Spleen (tissue), 11 donors: Measurements from ENCODE around the gene NTN1. TPM values are rescaled to one million over a fixed set of nuclear protein-coding genes. Genes with fewer than 3 reads are reported as not detected.

Experiments used
- DNase-seq: peaks from one replicate; pipeline ENCODE4 v3.0.0-alpha.2; 2020
- H3K27ac ChIP-seq, 8 donors: fragments of 200-600 bp; sonication (generic) in 7 of 8; 1 replicate in 4 of 8; 2 replicates in 4 of 8; pipeline versions ENCODE4 v1.5.0 to v1.8.0; 2016 to 2021; ENCODE audit warnings: inconsistent platforms in 4 of 8, mild to moderate bottlenecking in 4 of 8, moderate library complexity in 1 of 8
- H3K27me3 ChIP-seq, 7 donors: fragments of 200-600 bp; sonication (generic) in 6 of 7; replicated peaks in 1 of 7; 1 replicate in 4 of 7; 2 replicates in 3 of 7; pipeline versions ENCODE4 v1.5.0 to v1.8.0; 2016 to 2021; ENCODE audit warnings: inconsistent platforms in 3 of 7, mild to moderate bottlenecking in 1 of 7
- H3K36me3 ChIP-seq, 6 donors: fragments of 200-600 bp; sonication (generic) in 5 of 6; 1 replicate in 4 of 6; 2 replicates in 2 of 6; pipeline versions ENCODE4 v1.5.0 to v1.8.0; 2016 to 2021; ENCODE audit warnings: inconsistent platforms in 2 of 6
- H3K4me1 ChIP-seq, 6 donors: fragments of 200-600 bp; sonication (generic) in 5 of 6; 1 replicate in 3 of 6; 2 replicates in 3 of 6; pipeline versions ENCODE4 v1.5.0 to v1.8.0; 2016 to 2021; ENCODE audit warnings: inconsistent platforms in 3 of 6
- H3K4me3 ChIP-seq, 8 donors: fragments of 200-600 bp; sonication (generic) in 7 of 8; 1 replicate in 4 of 8; 2 replicates in 4 of 8; pipeline versions ENCODE4 v1.5.0 to v1.8.0; 2016 to 2021; ENCODE audit warnings: inconsistent platforms in 4 of 8, mild to moderate bottlenecking in 4 of 8, moderate library complexity in 2 of 8
- H3K9me3 ChIP-seq, 8 donors: fragments of 200-600 bp; sonication (generic) in 7 of 8; 1 replicate in 4 of 8; 2 replicates in 4 of 8; pipeline versions ENCODE4 v1.5.0 to v1.8.0; 2016 to 2021; ENCODE audit warnings: inconsistent platforms in 4 of 8
- POLR2A ChIP-seq, 3 donors: fragments of 450-650 bp; IDR thresholded peaks; one replicate each; pipeline ENCODE4 v1.5.1; 2017; ENCODE audit warnings: antibody characterized with exemption in 3 of 3, mild to moderate bottlenecking in 1 of 3
- POLR2AphosphoS5 ChIP-seq, 3 donors: sonication (generic); formaldehyde crosslinking; IDR thresholded peaks; one replicate each; pipeline ENCODE4 v1.5.1; 2017; ENCODE audit warnings: antibody characterized with exemption in 3 of 3
- WGBS, 5 donors: extraction: QIAGEN DNeasy Blood & Tissue Kit in 3 of 5; methylation state at CpG; one replicate each; pipeline versions ENCODE4 v1.1.5 to v1.1.7; 2013 to 2018; 5-methylcytosine and 5-hydroxymethylcytosine counted together
- intact Hi-C: fragments of 100-400 bp; cut with DNase I; formaldehyde crosslinking; loops from one replicate; pipeline ENCODE4 v1.15.0; 2023; ENCODE audit warnings: low total_unique reads
- polyA plus RNA-seq, 3 donors: library from polyadenylated mRNA; stranded (reverse); fragments of 200-250 nt; gene quantifications; one replicate each; pipeline ENCODE4 v1.2.1, GENCODE V29; 2013
- total RNA-seq, 7 donors: library from RNA; depleted of rRNA in 3 of 7; stranded (reverse); fragments of >200 nt in 3 of 7; fragmentation: NEBNext Ultra II Directional in 4 of 7; extraction: Animal tissue kit (Norgen Biotek cat#: 25700) in 4 of 7; gene quantifications; one replicate each; pipeline versions ENCODE4 v1.1.0 to v1.2.1, GENCODE V29; 2016 to 2021
- TF ChIP-seq, protein P1 (sequence below), 11 experiments: fragments of 200-600 bp in 7 of 11; fragments of 450-650 bp in 4 of 11; sonication (generic) in 4 of 11; IDR thresholded peaks in 8 of 11; conservative IDR thresholded peaks in 3 of 11; 1 replicate in 7 of 11; 2 replicates in 4 of 11; pipeline versions ENCODE4 v1.4.0 to v1.8.0; 2016 to 2021; ENCODE audit warnings: antibody characterized with exemption in 11 of 11, inconsistent platforms in 4 of 11, mild to moderate bottlenecking in 1 of 11
- donor health status: healthy with polysubstance abuse.
- donor health status: DM: no; HTN: no; CAD: no; lungs with moderate emphysema.
- donor health status: DM: no; HTN: no; CAD: no.
- donor health status: Bipolar disorder and iron deficiency.
- donor health status: healthy.
- donor health status: DM: no; HTN: no; CAD: no.
- donor health status: DM: yes; HTN: yes; CAD: no.

The NTN1 gene
- total and polyA plus RNA-seq, 10 donors: 0.07 to 0.43 (median 0.23) TPM; not detected in 2

DNA sequence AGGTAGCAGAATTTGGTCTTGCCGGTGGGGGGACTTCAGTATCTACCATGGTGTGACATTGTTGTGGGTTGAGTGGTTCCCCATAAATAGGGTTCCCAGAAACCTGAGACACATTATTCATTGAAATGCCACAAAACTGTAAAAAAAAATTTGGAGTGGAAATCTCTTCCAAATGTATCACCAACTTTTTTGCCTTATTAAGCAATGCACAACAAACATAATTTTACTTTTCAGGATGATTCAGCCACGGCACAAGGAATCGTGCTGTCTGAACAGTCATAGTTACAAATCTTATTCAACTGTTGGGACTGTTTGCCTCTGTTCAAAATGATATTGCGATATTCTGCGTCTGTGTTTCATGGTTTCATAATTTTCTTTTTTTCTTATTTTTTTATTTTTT lies 181.2 kb downstream of the NTN1 start:
- TF ChIP-seq POLR2AphosphoS5 (IDR thresholded peaks at IDR 0.05) (no peak), POLR2A (IDR thresholded peaks at IDR 0.05) (no peak)
- TF ChIP-seq, protein P1, sequence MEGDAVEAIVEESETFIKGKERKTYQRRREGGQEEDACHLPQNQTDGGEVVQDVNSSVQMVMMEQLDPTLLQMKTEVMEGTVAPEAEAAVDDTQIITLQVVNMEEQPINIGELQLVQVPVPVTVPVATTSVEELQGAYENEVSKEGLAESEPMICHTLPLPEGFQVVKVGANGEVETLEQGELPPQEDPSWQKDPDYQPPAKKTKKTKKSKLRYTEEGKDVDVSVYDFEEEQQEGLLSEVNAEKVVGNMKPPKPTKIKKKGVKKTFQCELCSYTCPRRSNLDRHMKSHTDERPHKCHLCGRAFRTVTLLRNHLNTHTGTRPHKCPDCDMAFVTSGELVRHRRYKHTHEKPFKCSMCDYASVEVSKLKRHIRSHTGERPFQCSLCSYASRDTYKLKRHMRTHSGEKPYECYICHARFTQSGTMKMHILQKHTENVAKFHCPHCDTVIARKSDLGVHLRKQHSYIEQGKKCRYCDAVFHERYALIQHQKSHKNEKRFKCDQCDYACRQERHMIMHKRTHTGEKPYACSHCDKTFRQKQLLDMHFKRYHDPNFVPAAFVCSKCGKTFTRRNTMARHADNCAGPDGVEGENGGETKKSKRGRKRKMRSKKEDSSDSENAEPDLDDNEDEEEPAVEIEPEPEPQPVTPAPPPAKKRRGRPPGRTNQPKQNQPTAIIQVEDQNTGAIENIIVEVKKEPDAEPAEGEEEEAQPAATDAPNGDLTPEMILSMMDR (IDR thresholded peaks at IDR 0.05 in 8 of 11, conservative IDR thresholded peaks at IDR 0.05 in 3 of 11): no peak
- H3K36me3 ChIP-seq: no peaks in the 10 kb centered on the region
- 72 to 84% (median 78%) methylated on average over 5 of the region's 5 CpGs for WGBS, 5 donors
- intact Hi-C loops: no loop called here
- H3K4me1 ChIP-seq: peaks cover 0 to 29% (median 4%) of the 10 kb centered on the region in 6 donors
- H3K4me3 ChIP-seq: no peak overlapping the region
- no peak overlapping the region for H3K27ac ChIP-seq
- peaks cover 0 to 5% (median 0%) of the 10 kb centered on the region in 8 donors for H3K9me3 ChIP-seq
- no peak for DNase-seq
- H3K27me3 ChIP-seq: peaks cover 0 to 13% (median 0%) of the 10 kb centered on the region in 7 donors

DNA sequence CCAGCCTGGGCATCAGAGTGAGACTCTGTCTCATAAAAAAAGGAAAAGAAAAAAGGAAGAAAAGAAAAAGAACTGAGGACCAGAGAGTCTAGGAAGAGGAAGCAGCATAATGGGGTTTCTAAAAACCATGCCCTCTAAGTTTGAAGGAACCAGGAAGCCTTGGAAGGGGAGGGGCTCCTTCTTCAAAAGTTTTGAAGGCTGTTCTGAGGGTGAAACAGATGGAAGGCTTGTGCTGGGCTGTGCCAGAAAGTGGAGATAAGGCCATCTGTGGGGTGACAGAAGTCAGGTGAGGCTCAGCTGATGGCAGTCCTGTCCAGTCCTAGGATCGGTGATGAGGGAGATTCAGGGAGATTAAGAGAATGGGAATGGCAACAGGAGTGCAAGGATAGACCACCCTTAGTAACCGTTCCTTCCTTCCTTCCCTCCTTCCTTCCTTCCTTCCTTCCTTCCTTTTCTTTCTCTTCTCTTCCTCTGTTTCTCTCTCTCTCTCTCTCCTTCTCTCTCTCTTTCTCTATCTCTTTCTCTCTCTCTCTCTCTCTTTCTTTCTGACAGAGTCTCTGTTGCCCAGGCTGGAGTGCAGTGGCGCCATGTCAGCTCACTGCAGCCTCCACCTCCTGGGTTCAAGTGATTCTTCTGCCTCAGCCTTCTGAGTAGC lies 182.6 kb downstream of the NTN1 start:
- Histone ChIP-seq H3K27ac (no peak overlapping the region), H3K36me3 (no peaks in the 10 kb centered on the region), H3K4me3 (no peak overlapping the region), H3K4me1 (peaks cover 0 to 29% (median 5%) of the 10 kb centered on the region in 6 donors), H3K9me3 (peaks cover 0 to 2% (median 0%) of the 10 kb centered on the region in 8 donors), H3K27me3 (peaks cover 0 to 13% (median 0%) of the 10 kb centered on the region in 7 donors)
- TF ChIP-seq POLR2AphosphoS5 (IDR thresholded peaks at IDR 0.05) (no peak), POLR2A (IDR thresholded peaks at IDR 0.05) (no peak)
- TF ChIP-seq, protein P1 (IDR thresholded peaks at IDR 0.05 in 8 of 11, conservative IDR thresholded peaks at IDR 0.05 in 3 of 11): no peak
- DNase-seq: peak; percentile 2
- intact Hi-C loops: no loop called here
- WGBS, 5 donors: 53 to 72% (median 69%) methylated on average over 3 of the region's 3 CpGs

DNA sequence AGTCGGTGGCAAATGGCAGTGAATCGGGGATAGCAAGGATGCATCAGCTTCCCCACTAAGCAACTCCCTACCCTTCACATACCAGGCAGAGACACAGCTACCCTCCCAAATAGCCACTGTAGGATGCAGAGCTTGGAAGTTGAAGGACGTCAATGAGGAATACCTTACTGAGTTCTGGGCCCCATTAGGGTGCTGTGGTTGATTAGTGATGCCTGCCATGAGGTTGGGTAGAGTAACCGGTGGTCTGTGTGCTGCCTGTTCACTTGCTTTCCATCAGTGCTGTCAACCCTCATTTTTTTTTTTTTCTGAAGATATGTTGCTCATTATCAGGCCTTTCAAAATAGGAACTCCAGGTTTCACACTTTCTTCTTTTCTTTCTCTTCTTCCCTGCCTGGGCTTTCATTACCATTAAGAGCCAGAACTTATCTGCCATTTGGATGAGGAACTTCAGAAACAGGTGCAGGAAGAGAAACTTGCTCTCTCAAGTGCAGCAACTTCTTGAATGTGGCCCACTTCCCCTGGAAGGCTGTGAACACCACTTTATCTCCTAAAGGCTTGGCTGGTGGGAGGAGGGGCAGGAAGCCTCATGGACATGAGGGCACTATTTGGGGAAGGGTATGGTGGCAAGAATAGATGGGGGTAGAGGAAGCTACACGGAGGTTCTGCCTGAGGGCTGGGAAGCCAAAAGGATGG lies 183.5 kb downstream of the NTN1 start:
- H3K9me3 ChIP-seq: no peaks in the 10 kb centered on the region
- intact Hi-C loops: no loop called here
- peaks cover 0 to 13% (median 0%) of the 10 kb centered on the region in 7 donors for H3K27me3 ChIP-seq
- no peak for TF ChIP-seq POLR2A (IDR thresholded peaks at IDR 0.05)
- no peak overlapping the region for H3K27ac ChIP-seq
- no peak overlapping the region for H3K4me3 ChIP-seq
- DNase-seq: no peak
- no peaks in the 10 kb centered on the region for H3K36me3 ChIP-seq
- WGBS, 5 donors: 52 to 60% (median 57%) methylated on average over 5 of the region's 5 CpGs
- peaks cover 0 to 29% (median 5%) of the 10 kb centered on the region in 6 donors for H3K4me1 ChIP-seq

DNA sequence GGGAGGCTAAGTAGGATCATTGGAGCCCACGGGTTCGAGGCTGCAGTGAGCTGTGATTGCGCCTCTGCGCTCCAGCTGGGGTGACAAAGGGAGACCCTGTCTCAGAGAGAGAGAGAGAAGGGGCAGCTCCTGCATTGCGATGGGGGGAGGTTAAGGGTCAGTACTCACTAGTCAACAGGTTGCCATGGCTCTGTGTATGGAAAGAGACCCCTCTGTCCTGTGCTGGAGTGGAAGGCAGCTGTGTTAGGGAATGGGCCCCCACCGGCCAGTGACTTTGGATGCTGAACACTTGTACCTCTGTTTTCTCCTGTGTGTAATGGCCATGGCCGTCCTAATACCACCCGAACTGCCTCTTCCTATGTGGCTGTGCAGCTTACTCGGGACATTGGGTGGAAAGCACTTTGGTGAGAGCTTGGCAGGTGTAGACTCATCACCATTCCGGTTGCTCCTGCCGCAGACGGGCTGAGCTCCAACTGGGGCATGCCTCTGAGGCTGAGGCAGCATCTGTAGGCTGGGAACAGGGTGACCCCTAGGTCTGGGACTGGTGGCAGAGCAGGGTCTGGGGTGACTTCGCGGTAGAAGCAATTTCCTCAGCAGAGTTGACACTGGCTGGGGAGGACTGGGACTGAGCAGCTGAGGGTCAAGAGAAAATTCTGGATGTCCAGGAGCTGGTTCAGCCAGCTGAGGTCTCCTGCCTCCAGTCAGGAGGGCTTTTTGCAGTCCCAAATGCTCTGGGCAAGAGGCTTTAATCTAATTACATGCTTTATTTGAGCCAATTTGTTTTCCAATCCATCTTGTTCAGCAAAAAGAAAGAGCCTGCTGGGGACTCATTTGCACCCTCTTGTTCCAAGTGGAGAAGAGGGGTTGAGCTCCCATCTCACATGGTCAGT lies 184.5 kb downstream of the NTN1 start:
- intact Hi-C loops: no loop called here
- Histone ChIP-seq H3K27me3 (peaks cover 0 to 13% (median 0%) of the 10 kb centered on the region in 7 donors), H3K4me1 (peaks cover 0 to 25% (median 5%) of the 10 kb centered on the region in 6 donors), H3K4me3 (no peak overlapping the region), H3K9me3 (no peaks in the 10 kb centered on the region), H3K36me3 (no peaks in the 10 kb centered on the region), H3K27ac (no peak overlapping the region)
- TF ChIP-seq, protein P1 (IDR thresholded peaks at IDR 0.05 in 8 of 11, conservative IDR thresholded peaks at IDR 0.05 in 3 of 11): no peak
- no peak for TF ChIP-seq POLR2AphosphoS5 (IDR thresholded peaks at IDR 0.05)
- WGBS, 5 donors: 82 to 93% (median 91%) methylated on average over 14 of the region's 14 CpGs
- peak; percentile 53 for DNase-seq
